NCI-H1048 (cell line): Measurements from ENCODE around the gene FRMPD1.

Source experiments
- DNase-seq: peaks from one replicate; lab custom pipeline; 2025; lab: John Stamatoyannopoulos, UW

Gene FRMPD1

DNA sequence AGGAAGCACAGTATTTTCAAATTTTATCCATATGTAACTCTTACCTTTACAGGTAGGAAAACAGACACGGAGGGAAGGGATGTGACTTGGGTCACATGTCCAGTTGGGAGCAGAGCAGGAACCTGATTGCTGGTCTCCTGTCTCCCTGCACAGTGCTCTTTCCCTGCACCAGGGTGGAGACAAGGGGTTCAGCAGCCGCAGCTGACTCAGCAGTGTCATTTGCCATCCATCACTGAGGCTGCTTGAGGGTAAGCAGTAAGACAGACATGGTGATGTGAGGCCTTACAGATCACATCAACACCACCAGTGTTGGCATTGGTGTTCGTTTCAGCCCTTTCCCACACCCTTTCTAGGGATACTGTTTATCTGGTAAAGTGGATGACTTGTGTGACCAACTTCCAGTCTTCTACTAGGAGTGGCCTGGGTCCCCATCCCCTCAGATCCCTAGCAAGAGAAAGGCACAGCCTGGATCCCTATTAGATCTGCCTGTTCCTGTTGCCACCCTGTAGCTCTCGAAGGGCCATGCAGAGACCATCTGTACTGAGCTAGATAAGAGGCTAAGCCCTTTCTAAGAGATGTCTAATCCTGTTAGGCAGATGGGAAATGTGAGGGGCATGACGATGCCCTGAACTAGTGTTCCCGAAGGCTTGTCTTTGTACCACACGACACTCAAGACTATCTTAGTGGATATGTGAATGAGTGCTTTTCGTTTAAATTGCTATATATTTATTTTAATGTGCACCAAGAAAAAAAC is 29.1 kb downstream of the FRMPD1 start:
- no peak for DNase-seq

DNA sequence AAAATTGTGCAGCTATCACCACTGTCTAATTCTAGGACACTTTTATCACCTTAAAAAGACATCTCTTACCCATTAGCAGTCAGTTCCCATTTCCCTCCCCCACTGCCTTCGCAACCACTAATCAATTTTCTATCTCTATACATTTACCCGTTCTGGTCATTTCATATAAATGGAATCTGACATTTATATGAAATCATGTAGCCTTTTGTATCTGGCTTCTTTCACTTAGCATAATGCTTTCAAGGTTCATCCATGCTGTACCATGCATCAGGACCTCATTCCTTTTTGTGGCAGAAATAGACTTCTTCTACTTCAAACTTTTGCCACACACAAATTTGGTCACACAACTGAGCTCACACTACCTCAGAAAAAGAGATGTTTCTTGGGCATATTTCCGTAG is 32.2 kb downstream of the FRMPD1 start:
- no peak for DNase-seq

DNA sequence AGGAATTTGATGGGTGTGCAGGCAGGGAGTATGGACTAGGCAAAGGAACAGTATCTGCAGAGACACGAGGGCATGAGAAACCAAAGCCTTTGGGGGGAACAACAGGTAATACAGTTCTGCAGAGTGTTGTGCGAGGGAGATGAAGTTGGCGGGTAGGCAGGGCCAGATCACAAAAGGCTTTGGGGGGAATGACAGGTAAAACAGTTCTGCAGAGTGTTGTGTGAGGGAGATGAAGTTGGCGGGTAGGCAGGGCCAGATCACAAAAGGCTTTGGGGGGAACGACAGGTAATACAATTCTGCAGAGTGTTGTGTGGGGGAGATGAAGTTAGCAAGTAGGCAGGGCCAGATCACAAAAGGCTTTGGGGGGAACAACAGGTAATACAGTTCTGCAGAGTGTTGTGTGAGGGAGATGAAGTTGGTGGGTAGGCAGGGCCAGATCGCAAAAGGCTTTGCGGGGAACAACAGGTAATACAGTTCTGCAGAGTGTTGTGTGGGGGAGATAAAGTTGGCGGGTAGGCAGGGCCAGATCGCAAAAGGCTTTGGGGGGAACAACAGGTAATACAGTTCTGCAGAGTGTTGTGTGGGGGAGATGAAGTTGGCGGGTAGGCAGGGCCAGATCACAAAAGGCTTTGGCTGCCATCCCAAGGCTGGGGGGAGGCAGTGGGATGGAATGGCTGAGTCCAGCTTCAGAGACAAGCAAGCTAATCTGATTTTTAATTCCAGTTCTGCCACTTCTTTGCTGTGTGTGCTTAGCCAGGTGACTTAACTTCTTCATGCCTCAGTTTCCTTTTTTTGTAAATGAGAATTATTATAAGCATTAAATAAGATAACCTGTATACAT is 33.0 kb downstream of the FRMPD1 start:
- no peak for DNase-seq

DNA sequence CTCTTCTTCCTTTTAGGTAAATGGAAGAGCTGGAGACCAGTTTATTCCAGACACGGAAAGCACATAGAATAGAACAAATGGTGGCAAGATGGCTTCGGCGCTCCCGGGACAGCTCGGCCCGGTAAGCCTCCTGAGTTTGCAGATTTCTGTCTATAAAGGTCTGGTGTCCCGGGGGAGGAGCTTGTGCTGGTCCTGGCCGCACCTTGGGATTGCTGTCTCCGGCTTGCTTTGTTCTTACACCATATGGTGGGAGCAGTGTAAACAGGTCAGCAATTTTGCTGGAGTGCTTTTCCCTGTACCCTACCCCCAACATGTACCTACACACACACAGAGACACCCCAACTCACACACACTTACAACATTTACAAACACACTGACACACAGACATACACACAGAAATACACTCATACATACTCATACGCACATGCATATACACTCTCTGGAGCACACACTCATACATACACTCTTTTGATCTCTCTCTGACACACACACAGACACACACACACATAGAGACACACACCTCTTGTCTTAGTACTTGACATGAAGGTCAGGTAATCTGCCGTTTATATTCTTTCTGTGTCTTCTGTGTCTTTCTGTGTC is 42.0 kb downstream of the FRMPD1 start:
- no peak for DNase-seq

DNA sequence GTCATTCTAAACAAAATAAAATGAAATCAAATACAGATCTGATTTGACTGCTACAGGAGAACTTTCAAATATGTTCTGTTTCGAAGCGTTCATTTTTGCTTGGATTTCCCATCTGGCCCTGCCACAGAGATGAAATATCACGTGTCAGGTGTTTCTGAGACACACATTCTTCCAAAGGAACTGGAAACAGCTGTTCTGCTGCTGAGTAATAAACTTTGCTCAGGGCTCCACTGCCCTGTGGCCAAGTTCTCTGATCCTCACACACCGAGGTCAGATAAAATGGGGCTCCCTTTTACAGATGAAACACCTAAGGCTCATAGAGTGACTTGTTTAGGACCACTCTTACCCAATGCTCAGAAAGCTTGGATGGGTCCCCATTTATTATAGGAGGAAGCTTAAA is 42.5 kb downstream of the FRMPD1 start:
- DNase-seq: no peak

DNA sequence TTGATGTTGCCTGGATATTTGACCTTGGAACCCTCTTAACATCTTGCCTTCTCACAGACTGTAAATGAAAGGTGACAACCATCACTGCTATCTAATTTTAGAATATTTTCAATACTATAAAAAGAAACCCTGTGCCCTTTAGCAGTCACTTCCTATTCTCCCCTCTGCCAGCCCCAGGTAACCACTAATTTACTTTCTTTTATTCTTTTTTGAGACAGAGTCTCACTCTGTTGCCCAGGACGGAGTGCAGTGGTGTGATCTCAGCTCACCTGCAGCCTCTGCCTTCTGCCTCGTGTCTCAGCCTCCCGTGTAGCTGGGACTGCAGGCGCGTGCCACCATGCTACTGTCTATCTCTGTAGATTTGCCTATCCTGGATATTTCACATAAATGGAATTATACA is 43.6 kb downstream of the FRMPD1 start:
- no peak for DNase-seq

DNA sequence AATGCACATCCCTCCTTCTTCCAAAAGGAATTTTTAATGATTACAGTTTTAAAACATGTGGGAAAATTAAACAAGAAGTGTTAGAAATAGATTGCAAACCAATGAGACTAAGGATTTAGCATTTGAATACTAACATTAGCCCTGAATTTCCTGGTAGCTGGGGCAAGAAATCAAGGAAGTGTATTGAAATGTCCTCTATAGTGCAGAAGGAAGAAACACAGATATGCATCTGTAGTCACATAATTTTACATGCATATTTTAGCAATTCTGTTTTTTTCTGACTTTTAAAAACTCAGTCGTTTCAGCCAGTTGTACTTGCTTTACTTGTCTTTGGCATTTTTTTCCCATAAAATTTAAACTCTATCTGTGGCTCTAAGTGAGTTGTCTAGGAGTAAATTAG is 45.8 kb downstream of the FRMPD1 start:
- DNase-seq: no peak

DNA sequence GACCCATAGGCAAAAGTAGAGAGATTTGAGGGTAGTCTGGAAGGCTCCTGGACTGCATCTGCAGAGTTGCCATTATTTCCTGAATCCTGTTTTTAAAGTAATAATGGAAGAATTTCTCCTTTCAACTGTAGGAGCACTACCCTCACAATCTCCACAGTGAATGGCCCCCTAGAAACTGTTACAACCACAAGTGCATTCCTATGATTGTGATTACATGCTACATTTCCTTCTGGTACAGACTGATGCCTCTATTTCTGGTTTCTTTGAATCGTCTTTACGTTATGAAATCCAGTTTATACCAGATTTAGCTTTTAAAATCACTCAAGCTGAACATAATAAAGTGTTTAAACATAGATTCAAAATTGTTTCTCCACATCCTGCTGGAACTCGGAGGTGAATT is 49.4 kb downstream of the FRMPD1 start:
- DNase-seq: no peak

DNA sequence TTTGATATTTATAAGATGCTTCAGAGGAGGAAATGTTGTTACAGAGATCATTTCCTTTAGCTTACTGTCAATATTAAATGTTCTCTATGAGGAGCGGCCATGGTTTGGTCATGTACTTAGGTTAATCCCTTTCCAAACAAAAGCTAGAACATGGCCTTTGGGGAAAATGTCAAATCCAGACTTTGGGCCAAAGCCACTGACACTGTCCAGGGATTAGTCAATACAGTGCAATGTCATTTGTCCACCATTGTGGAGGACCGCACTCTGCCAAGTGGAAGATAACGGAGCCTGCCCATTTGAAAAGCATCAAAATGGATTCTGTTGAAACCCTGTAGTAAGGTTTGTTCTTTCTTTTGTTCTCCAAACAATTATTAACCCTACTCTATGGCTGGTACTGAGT is 50.1 kb downstream of the FRMPD1 start:
- no peak for DNase-seq

DNA sequence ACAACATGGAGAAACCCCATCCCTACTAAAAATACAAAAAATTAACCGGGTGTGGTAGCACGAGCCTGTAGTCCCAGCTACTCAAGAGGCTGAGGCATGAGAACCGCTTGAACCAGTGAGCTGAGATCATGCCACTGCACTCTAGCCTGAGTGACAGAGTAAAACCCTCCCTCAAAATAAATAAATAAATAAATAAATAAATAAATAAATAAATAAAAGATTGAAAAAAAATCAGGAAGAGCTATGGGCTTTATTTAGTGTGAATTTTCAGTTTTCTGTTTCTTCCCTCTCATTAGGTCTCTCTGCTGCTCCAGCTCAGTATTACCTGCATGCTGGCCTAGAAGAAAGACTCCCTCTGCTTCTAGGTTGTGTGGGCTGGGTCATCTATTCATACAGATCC is 55.0 kb downstream of the FRMPD1 start:
- DNase-seq: no peak

DNA sequence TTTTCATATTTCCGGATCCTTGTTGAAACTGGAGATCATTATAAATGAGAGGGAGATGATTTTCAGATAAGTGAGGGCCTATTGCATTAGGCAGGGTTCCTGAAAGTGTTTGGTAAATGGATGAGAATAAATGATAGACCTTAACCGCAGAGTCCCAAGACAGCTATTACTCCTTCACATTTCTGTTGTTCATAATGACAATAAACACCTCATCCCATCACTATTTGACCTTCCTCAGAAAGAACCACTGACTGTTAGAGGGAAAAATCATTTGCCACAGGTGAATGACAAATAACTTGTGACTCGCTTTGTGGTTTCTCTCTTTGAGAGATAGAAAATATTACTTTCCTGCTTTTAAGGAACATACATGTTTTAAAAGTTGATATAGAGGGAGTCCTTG is 55.5 kb downstream of the FRMPD1 start:
- DNase-seq: no peak

DNA sequence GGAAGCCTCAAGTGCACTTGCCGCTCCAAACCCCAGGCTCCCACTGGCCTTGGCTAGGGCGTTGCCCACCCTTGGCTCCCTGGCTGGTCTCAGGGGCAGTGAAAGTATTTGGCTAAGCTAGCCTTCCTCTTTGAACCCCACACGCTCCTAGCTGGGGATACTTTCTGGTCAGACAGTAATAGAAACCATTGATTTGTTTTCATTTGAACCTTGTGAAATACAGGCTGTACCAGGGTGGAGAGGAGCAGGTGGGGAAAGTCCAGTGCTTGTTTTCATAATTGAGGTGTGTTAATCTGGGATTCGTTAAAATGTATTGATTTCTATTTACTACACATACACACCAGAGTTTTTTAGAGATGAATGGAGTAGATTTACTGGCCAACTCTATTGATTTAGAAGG is 57.0 kb downstream of the FRMPD1 start:
- DNase-seq: no peak

DNA sequence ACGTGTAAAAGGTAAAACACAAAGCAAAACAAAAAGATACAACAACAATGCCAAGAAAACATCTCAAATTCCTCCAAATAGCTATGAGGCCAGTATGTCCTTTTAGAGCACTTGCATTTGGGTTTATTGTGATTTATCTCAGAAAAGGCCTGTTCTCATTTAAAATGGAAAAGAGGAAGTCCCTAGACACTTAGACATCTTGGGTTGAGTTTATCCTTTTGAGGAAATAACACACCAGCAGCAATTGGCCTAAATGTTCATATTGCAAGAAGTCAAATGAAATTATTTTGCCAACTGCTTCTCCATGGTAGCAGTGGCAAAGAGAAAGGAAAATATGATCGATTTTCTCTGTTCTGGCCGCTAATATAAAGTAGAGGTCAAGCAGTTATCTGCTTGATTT is 59.3 kb downstream of the FRMPD1 start:
- DNase-seq: no peak

DNA sequence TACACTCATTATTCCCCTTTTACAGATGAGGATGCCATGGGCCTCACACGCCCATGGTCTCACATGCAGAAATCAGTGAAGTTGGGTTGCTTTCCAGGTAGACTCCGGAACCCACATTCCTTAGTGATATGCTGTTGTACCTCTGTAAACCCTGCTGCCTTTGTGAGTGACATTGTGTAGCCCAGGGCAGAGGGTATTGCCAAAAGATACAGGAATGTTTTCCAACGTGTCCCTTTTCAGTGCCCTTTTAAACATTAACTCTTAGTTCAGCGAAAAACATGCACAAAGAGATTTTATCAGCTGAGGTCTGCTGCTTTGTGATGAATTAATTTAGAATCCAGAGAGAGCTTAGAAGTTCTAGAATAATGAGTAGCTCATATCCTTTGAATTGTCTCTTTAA is 64.5 kb downstream of the FRMPD1 start:
- no peak for DNase-seq

DNA sequence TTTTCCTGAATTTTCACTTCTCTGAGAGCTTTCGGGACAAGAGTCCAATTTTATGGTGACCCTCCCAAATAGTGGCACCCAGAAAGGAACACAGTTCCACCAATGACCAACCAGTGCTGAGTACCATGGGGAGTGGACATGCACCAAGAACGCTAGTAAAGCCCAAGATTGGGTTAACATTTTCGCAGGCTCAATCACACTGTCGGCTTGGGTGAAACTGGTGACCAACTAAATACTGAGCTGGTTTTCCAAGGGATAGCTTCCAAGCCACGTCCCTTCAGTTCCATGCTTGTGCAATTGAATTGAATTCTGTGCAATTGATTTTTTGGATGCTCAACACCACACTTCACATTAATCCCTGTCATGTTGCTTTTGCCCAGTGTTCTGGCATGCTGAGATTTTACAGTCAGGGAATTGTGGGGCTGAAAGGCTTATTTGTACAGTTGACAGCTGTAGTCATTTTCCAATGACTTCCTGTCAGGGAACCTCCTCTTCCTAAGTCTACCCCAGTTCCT is 65.3 kb downstream of the FRMPD1 start:
- DNase-seq: no peak

DNA sequence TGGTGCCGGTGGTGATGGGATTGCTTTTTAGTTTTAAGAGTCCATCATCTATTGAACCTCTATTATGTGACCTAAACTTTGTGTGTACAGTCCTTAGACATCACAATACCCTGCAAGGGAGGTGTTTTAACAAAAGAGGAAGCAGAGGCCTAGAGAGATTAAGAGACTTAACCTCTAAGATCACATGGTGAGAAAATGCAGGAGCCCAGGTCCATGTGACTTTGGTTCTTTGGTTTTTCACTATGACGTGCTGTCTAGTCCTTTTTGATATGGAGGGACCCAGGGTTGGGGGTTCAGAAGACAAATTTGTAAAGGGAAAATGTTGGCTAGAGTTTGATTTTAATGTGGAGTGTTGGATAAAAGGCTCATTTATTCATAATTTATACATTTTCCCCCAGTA is 68.8 kb downstream of the FRMPD1 start:
- DNase-seq: no peak

DNA sequence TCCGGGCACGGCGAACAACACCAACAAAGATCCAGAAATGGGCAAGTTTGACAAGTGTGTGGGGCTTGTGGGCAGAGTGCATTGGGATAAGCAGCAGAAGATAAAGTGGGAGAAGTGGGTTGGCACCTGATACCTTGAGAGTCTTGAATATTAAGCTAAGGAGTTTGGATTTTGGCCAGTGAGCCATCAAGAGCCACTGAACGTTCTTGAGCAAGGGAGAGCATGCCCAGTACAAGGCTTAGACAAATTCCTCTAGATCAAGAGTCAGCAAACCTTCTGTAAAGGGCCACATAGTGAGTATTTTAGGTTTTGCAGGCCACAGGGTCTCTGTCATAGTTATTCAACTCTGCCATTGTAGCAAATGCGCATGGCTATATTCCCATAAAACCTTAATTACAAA is 76.3 kb downstream of the FRMPD1 start:
- DNase-seq: no peak

DNA sequence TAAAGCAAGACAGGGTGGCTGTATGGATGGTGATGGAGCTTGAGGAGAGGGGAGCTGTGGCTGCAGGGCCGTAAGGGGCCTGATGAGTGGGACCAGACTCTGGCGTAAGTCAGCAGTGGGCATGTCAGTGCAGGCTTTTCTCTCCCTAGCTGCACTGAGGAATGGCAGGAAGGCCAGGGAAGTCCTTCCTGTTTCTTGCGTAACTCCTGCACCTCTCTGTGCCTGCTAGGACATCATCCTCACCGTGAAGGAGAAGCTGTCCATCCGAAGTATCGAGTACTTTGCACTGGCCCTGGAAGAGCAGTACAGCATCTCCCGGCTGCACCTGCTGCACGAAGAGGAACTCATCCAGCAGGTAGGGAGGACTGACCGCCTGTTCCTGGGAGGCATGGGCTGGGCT is 78.7 kb downstream of the FRMPD1 start:
- no peak for DNase-seq

DNA sequence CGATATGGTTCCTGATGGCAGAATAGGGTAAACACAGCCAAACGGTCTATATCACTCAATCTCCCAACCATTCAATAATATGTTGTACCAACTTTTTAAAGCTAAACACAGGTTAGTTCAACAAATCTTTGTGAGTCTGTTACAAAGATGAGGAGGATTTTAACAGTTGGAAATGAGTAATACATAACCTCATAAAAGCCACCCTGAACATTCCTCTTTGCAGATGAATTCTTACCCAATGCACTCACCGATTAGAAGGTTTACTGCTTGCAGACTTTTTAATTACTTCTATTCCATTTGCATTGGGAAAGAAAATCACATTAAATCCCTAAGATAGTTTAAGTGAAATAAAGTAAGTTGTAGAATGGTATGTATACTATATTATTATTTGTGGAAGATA is 79.5 kb downstream of the FRMPD1 start:
- DNase-seq: no peak

DNA sequence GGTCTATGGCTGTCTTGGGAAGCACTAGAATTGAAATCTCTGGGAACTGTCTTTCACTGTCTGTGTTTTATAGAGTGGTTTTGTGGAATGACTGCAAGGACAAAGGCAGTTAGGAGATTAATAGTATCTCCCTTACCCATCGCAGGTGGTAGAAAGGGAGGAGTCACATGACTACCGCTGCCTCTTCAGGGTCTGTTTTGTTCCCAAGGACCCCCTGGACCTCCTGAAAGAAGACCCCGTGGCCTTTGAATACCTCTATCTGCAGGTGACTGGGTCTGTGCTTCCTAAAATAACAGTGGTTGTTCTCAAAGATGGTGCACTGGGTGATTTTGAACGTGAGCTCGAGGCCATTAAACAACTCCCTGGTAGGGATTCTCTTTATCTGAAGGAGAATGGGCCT is 80.1 kb downstream of the FRMPD1 start:
- DNase-seq: no peak

DNA sequence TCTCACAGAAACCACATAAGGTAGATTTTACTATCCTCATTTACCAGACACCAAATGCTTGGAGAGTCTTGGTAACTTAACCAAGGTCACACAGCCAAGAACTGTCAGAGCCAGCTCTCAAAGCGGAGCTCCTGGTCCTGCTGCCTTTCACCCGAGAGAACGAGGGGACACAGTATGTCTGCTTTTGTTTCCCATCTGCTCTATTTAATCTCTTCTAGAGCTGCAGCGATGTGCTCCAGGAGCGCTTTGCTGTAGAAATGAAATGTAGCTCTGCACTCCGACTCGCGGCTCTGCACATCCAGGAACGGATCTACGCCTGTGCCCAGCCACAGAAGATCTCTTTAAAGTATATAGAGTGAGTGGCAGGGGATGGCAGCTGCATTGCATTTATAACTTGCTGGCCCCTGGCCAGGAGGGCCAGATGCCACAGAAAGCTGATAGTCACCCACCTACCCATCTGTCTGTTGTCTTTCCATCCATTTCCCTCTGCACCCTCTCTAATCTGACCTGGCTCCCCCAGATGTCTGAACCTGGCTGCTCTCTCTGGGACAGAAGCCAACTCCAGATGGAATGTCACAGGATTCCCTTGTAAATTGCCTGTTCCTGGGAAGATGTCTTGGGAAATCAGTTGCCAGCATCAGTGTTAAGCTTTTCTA is 81.5 kb downstream of the FRMPD1 start:
- DNase-seq: no peak

DNA sequence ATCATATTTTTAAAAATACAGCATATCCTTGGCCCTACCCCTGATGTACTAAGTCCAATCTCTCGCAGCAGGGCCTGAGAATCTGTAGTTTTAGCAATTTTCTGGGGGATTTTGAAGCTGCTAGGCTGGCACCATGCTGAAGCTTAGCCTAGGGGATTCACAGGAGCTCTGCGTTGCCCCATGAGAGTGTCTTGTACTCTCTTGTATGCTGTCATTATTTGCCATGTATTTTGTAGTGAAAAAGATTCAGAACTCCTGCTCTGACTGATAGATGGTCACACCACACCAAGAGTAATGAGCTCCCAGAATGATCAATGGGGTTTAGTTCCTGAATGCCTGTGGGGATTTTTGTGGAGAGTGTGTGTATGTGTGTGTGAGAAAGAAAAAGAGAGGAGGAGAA is 82.2 kb downstream of the FRMPD1 start:
- no peak for DNase-seq

DNA sequence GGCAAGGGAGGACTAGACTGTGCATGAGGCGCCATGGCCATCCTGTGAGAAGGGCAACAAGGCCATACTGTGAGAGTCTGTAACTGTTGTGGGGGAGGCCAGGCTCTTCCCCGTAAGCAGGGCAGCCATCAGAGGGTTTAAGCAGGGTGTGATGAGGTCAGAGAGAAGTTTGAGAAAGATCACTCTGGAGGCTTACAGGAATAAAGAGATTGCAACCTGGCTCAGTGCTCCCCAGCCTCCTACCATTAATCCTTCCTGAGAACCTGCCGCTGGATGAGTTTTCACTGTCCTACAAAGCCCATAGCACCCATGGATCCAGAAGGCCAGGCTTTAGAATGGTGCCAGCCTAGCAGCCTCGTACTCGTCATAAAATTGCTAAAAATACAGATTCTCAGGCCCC is 88.5 kb downstream of the FRMPD1 start:
- no peak for DNase-seq
